NOMO-1 treated with DMSO at 0.1 percent for 48 hours (cell line): ENCODE results near the gene COPG1.
A peak's percentile ranks its signal among the peaks of the same experiment; 100 is the strongest.
"Not testable (repeated sequence)": the region's sequence is repeated elsewhere in the genome, so short reads cannot be mapped to it uniquely, and the experiment has no call there.

Experiments used
- DNase-seq: peaks from one replicate; lab custom pipeline; 2025; ENCODE audit not compliant: unreplicated experiment; lab: John Stamatoyannopoulos, UW

The COPG1 gene, protein sequence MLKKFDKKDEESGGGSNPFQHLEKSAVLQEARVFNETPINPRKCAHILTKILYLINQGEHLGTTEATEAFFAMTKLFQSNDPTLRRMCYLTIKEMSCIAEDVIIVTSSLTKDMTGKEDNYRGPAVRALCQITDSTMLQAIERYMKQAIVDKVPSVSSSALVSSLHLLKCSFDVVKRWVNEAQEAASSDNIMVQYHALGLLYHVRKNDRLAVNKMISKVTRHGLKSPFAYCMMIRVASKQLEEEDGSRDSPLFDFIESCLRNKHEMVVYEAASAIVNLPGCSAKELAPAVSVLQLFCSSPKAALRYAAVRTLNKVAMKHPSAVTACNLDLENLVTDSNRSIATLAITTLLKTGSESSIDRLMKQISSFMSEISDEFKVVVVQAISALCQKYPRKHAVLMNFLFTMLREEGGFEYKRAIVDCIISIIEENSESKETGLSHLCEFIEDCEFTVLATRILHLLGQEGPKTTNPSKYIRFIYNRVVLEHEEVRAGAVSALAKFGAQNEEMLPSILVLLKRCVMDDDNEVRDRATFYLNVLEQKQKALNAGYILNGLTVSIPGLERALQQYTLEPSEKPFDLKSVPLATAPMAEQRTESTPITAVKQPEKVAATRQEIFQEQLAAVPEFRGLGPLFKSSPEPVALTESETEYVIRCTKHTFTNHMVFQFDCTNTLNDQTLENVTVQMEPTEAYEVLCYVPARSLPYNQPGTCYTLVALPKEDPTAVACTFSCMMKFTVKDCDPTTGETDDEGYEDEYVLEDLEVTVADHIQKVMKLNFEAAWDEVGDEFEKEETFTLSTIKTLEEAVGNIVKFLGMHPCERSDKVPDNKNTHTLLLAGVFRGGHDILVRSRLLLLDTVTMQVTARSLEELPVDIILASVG

DNA sequence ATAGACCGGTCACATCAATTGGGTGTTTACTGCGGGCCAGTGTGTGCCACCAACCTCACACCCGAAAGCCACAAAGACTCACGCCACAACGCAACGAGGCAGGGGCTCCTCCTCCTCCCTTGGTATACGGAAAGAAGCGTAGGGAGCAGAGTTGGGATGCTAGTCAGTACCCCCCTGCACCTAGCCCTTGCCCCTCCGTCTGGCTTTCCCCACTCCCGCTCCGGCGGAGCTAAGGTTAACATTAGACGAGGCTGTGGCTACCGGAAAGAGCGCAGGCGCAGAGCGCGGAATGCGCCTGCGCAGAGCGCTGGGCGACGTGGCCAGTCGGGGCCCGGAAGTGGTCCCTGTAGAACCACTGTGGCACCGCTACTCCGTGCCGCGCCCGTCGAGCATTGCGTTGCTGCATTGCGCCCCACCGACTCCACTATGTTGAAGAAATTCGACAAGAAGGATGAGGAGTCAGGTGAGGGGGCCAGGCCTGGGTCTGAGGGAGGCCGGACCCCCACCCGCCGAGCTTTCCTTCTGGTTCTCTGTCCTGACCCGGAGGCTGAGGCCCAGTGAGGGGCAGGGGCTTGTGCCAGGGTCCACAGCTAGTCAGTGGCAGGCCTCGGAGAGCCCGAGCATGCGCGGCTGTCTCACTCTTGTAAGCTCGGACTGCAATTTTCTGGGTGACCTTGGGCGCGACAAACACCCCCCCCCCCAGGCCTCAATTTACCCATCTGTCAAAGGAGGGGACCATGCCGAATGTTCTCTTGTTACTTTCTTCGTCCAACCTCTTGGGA, at the start of gene COPG1:
Gene COPG1, plus strand, starts transcription at position 323 of the 782 bp plus-strand sequence. Its CDS starts 104 bp downstream, at position 427.
- peak; percentile 89 for DNase-seq

DNA sequence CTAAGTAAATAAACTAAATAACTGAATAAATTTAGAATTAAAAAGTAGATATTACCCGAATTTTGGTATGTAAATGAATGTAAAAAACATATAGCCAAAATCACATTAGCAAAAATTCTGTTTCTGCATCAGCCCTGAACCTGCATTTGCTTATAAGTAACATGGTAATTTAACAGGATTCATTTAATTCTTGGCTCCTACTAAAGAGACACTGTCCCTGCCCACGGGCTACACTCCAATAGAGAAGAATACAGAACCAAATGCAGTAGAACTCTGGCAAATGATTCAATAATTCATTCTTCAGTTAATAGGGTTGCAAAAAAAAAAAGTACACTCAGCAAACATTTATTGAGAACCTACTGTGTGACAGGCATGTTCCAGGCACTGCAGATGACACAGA, 44.9 kb upstream of the COPG1 start:
- DNase-seq = no peak

DNA sequence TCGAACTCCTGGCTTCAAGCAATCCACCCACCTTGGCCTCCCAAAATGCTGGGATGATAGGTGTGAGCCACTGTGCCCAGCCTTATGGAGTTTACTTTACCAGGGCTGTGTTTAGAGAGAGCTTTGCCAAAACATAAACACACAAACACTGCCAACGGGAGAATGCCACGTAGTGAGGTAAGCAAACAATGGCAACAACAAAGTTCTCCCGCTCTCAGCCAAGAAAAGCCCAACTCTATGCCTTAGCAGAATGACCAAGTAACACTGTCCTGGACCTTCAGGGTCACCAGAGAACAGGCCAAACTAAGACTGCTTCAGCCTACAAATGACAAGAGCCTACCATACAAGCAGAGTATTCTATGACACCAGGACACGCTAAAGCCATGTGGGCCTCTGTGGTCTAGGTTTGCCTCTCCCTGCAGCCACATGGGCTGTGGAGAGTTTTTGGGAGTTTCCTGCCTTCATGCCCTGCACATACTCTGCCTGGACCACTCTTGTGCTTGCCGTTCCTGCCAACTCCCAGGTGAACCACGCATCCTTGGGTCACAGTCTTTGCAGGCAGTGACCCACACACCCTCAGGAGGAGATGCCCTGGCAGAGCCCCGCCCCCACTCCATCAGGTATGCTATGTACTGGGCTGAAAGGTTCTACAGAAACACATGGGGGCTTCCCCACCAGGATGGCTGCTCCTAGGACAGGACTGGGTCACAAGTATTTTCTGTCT, 44.1 kb upstream of the COPG1 start:
- no peak for DNase-seq

DNA sequence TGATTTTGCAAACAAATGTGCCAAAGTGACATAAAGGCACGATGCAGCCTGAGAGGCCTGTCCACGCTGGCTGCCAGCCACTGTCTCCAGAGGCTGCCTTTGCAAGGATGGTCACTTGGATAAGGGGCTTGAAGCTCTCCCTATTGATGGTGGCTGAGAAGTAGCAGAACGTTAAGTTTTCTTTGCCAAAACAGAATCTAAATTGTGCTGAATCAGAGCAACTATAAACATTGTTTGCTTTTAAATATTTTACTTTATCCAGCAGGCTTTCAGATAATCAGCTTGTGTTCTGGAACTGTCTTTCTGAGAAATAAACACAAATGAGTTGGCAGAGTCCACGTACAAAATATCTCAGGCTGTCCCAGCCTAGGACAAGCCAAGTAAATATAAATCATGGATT, 41.9 kb upstream of the COPG1 start:
- DNase-seq = no peak

DNA sequence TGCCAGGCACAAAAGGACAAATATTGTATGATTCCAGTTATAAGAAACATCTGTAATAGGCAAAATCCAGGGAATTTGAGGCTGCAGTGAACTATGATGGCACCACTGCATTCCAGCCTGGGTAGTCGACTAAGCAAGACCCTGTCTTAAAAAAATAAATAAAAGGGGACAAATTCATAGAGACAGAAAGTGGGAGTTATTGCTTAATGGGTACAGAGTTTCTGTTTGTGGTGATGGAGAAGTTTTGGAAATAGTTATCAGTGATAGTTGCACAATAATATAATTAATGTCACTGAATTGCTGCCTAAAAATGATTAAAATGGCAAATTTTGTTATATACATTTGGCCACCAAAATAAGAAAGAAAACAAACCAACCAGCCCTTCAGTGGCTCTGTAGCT, 38.1 kb upstream of the COPG1 start:
- peak; percentile 41 for DNase-seq

DNA sequence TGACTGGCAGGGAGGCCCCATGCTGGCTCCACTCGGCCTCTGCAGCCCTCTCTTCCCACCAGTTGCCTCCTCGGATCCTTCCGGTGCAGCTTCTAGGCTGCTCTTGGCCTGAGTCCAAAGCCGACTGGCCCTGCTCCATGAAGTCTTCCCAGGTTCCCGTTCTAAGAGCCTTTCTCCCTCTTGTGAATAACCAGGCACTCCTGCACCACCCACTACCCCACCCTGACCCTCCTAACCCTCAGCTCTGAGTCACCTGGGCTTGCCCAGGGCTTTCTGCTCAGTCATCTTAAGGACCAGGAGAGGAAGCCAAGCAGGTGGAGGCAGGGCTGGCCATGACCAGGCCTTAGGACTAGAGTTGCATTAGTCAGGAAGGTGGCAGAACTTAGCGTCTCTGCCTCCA, 37.6 kb upstream of the COPG1 start:
- peak; percentile 64 for DNase-seq

DNA sequence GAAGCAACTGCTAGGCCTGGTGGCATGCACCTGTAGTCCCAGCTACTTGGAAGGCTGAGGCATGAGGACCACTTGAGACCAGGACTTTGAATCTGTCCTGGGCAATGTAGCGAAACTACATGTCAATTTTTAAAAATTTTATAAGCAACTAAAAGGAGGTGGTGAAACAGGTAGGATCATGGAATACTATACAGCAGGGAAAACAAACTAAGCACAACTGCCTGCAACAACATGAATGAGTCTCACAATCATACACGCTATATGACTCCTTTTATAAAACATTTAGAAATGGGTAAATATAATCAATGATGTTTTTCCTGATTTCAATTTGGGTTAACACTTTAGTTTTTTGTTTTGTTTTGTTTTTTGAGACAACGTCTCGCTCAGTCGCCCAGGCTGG, 36.2 kb upstream of the COPG1 start:
- DNase-seq = no peak

DNA sequence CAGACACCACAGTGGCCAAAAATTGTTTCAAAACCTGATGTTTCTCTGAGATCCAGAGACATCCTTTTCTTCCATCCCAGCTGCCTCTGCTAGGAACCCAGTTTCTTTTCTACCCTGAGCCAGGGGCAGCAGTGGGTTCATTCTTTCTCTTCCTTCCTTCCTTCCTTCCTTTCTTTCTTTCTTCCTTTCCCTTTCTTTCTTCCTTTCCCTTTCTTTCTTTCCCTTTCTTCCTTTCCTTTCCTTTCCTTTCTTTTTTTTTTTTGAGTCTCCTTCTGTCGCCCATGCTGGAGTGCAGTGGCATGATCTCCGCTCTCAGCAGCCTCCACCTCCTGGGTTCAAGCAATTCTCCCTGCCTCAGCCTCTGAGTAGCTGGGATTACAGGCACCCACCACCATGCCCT, 30.7 kb upstream of the COPG1 start:
- DNase-seq = no peak

DNA sequence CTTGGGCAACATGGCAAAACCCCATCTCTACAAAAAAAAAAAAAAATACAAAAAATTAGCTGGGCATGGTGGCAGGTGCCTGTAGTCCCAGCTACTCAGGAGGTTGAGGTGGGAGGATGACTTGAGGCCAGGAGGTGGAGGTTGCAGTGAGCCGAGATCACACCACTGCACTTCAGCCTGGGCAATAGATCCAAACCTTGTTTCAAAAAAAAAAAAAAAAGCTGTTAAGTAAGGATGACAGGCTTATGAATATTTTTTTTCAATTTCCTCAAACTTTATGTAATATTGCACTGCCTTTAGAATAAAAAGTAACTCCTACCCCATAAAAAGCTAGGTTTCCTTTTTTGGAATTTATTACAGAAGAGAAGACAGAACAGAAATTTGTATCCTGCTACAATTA, 25.0 kb upstream of the COPG1 start:
- DNase-seq = not testable (repeated sequence)

DNA sequence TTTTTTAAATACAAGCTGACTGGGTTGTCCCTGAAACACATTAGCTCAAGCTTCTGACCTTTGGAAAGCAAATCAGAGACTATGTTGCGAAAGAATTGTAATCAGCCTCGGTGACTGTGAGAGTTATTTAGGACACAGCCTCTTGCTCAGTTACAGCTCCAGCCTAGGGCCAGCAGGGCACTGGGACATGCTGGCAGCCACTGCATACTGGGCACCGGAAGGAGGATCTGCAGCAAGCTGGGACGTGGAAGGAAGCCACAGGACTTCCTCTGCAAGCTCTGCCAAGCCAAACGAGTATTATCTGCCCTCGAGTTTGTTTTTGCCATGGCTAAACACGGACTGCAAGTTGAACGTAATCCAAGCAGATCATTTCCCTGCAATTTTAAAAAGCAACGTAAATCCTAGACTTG, 24.4 kb upstream of the COPG1 start:
- DNase-seq = peak; percentile 94

DNA sequence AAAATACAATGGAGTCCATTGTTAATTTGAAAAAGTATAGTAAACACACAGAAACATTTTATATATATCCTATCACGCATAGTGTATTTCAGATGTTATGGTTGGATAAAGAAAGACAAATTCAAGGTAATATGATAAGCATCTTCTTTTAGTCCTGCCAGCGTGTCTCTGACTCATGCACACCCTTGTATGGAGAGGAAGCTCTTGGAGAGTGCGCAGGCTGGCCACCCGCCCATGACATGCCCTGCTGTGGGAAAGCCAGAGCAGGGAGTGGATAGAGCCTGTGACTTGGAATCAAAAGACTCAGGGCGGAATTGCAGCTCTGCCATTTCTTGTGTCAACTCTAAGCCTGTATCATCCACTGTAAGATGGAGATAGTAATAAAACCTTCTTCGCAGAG, 23.0 kb upstream of the COPG1 start:
- no peak for DNase-seq

DNA sequence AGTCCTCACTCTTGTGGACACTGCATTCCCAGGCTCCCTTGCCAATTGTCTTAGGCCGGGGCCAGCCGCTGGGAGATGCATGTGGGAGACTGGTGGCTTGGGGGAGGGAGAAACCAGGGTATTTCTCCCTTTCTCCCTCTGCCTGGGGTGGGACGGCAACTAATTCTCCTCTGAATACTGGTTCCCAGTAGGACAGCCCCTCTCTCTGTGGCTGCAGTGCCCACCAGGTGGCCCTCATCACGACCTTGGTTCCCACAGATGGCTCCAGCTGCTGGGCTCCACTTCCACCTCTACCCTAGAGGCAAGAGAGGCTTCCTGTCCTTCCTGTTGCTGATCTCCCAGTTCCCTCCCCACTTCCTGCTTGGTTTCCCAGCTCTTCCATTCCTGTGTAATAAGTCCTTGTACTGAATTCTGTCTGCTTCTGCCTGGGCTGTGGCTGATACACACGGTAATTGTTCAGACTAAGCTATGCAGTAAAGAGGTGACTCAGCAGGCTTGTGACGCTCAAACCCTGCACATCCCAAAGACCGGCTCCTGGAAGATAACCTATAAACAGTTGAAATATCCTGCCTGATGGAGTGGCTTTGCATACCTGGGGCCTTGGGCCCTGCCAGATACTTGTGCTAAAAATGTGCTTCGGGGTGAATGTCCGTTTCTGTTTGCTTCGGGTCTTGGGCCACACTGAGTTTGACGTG, 20.4 kb upstream of the COPG1 start:
- peak; percentile 35 for DNase-seq

DNA sequence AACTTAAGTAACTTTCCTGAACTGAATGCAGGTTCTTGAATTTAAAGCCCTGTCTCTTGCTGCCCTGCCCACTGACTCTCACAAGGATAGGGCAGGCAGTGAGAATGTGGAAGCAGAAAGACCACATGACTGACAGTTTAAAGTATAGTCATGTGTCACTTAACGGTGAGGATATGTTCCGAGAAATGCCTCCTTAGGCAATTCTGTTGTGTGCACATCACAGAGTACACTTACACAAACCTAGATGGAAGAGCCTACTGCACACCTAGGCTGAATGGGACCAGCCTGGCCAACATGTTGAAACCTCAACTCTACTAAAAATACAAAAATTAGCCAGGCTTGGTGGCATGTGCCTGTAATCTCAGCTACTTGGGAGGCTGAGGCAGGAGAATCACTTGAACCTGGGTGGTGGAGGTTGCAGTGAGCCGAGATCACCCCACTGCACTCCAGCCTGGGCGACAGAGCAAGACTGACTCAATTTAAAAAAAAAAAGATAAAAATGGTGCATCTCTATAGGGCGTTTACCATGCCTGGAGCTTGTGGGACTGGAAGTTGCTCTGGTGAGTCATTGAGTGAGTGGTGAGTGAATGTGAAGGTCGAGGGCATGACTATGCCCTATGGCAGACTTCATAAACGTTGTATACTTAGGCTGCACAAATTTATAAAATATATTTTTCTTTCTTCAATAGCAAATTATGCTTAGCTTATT, 18.9 kb upstream of the COPG1 start:
- DNase-seq = peak; percentile 98

DNA sequence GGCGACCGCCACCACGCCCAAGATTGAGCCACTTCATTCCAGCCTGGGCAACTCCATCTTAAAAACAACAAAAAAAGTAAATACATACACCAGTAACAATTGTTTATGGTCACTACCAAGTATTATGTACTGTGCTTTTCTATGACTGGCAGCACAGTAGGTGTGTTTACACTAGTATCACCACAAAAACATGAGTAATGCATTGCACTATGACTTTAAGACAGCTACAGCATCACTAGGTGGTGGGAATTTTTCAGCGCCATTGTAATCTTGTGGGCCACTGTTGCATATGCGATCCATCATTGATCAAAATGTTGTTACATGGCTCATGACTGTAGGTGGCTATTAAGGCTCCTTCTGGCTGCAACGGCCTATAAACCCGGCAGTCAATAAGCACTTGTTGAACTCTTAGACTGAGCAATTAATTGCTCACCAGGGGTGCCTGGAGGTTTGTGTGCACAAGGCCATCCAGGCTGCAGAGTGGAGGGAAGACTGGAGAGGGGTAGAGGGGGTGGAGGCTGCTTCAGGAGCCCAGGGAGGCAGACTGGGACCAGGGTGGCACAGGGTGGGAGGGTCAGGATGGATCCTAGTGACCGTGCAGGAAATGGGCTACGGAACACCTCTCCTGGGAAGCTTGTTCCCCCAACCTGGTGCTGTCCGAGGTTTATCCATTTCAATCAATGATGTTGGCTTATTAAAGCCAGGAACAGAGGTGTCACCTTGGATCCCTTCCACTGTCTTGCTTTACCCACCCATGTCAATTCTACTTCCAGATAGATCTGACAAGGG, 17.9 kb upstream of the COPG1 start:
- DNase-seq = no peak

DNA sequence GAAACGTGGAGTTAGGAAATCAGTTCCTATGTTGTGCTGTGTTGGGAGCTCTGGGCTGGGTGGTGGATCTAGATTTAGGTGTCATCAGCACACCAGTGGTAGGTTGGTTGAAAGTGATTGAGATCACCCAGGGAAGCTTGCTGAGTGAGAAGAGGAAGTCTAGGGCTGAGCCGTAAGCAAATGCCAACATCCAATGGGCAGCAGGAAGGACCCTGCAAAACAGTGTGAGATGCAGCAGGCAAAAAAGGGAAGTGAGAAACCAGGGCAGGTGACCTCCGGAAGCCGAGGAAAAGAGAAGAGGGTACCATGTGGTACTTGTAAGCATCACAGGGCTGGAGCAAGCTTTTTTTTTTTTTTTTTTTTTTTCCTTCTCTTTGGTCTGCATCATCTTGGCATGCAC, 15.9 kb upstream of the COPG1 start:
- peak; percentile 100 for DNase-seq

DNA sequence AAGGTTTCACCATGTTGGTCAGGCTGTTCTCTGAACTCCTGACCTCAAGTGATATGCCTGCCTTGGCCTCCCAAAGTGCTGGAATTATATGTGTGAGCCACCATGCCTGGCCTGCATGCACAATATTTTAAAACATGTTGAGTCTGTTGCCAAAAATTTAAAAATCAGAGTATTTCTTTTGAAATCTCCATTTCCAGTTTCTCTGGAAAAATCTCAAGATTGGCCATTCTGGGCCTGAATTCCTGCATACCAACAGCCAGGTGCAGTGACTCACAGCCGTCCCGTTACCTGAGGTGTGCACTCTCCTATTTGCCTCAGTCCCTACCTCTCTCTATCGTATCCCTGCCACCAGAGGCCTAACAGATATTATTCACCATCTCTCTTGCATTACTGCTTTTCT, 15.0 kb upstream of the COPG1 start:
- DNase-seq = no peak

DNA sequence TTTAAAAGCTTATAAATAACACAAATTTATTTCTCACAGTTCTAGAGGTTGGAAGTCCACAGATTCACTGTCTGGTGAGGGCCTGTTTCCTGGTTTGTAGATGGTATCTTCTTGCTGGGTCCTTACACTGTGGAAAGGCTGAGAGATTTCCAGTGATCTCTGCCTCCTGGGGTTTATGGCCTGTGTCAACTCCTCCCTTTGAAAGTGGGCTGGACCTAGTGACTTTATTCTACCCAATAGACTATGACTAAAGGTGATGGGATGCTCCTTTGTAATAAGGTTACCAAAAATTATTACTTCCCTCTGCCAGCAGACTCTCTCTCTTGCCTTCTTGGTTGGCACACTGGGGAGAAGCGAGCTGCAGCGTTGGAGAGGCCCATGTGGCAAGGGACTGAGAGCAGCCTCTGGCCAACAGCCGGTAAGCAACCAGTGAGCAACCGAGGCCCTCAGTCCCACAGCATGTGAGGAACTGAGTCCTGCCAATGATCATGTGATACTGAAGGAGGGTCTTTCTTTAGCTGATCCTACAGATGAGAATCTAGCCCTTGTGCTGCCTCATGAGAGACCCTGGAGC, 14.0 kb upstream of the COPG1 start:
- no peak for DNase-seq

DNA sequence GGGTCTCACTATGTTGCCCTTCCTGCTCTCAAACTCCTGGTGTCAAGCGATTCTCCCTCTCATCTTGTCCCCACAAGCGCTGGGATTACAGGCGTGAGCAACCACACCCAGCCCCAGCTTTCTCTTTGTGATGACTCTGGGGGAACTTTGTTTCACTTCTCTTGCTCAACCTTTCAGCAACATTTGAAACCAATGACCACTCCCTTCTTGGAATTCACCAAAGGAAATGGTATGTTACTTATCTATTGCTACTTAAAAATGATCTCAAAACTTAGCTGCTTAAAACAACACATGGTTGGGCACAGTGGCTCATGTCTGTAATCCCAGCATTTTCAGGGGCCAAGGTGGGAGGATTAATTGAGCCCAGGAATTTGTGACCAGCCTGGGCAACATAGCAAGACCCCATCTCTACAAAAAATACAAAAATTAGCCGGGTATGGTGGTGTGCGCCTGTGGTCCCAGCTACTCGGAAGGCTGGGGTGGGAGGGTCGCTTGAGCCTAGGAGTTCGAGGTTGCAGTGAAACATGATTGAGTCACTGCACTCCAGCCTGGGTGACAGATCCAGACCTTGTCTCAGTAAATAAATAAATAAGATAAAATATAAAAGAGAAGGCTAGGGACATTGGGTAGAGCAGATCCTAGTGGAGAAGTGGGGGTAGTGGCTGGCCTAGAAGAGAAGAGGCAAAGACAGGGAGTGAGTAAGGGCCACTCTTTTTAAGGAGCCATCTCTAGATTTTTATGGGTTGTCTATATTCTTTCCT, 10.3 kb upstream of the COPG1 start:
- peak; percentile 95 for DNase-seq
